Measurements from ENCODE around the gene TMCC2. TPM values are rescaled to one million over a fixed set of nuclear protein-coding genes. Genes with fewer than 3 reads are reported as not detected.

The TMCC2 gene
- total RNA-seq, 1 donor from 2014 or later: 0.53 TPM

- Histone ChIP-seq H3K36me3 (ENCODE audit: control insufficient read depth, insufficient read depth, low read length) (no peaks in the 10 kb centered on the region), H3K4me3 (ENCODE audit: low read depth, low read length) (no peak overlapping the region), H3K27me3 (ENCODE audit: control insufficient read depth, insufficient read depth, low read length) (no peaks in the 10 kb centered on the region)
- TF ChIP-seq, protein P1, sequence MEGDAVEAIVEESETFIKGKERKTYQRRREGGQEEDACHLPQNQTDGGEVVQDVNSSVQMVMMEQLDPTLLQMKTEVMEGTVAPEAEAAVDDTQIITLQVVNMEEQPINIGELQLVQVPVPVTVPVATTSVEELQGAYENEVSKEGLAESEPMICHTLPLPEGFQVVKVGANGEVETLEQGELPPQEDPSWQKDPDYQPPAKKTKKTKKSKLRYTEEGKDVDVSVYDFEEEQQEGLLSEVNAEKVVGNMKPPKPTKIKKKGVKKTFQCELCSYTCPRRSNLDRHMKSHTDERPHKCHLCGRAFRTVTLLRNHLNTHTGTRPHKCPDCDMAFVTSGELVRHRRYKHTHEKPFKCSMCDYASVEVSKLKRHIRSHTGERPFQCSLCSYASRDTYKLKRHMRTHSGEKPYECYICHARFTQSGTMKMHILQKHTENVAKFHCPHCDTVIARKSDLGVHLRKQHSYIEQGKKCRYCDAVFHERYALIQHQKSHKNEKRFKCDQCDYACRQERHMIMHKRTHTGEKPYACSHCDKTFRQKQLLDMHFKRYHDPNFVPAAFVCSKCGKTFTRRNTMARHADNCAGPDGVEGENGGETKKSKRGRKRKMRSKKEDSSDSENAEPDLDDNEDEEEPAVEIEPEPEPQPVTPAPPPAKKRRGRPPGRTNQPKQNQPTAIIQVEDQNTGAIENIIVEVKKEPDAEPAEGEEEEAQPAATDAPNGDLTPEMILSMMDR (IDR thresholded peaks at IDR 0.05; ENCODE audit: insufficient read depth, low read length, severe bottlenecking): no peak
- FAIRE-seq (no peak), DNase-seq (ENCODE audit: low read depth) (no peak)
Measured at GRCh38 chr1:205239078-205239477, 11.3 kb downstream of the TMCC2 start.

- H3K4me3 ChIP-seq (ENCODE audit: low read depth, low read length): no peak overlapping the region
- DNase-seq (ENCODE audit: low read depth) (no peak), FAIRE-seq (no peak)
- TF ChIP-seq, protein P1 (IDR thresholded peaks at IDR 0.05; ENCODE audit: insufficient read depth, low read length, severe bottlenecking): no peak
- H3K27me3 ChIP-seq (ENCODE audit: control insufficient read depth, insufficient read depth, low read length): no peaks in the 10 kb centered on the region
- no peaks in the 10 kb centered on the region for H3K36me3 ChIP-seq (ENCODE audit: control insufficient read depth, insufficient read depth, low read length)
Measured at GRCh38 chr1:205240118-205240517, 12.4 kb downstream of the TMCC2 start.

- no peak overlapping the region for H3K4me3 ChIP-seq (ENCODE audit: low read depth, low read length)
- H3K27me3 ChIP-seq (ENCODE audit: control insufficient read depth, insufficient read depth, low read length): no peaks in the 10 kb centered on the region
- TF ChIP-seq, protein P1 (IDR thresholded peaks at IDR 0.05; ENCODE audit: insufficient read depth, low read length, severe bottlenecking): no peak
- DNase-seq (ENCODE audit: low read depth) (no peak), FAIRE-seq (no peak)
- no peaks in the 10 kb centered on the region for H3K36me3 ChIP-seq (ENCODE audit: control insufficient read depth, insufficient read depth, low read length)
Measured at GRCh38 chr1:205240569-205240968, 12.8 kb downstream of the TMCC2 start.

GRCh38 chr1:205241366-205242030 is 13.8 kb downstream of the TMCC2 start:
- DNase-seq (ENCODE audit: low read depth): no peak

GRCh38 chr1:205243350-205244191 is 15.8 kb downstream of the TMCC2 start:
- no peaks in the 10 kb centered on the region for H3K36me3 ChIP-seq (ENCODE audit: control insufficient read depth, insufficient read depth, low read length)
- FAIRE-seq: no peak
- H3K4me3 ChIP-seq (ENCODE audit: low read depth, low read length): no peak overlapping the region
- TF ChIP-seq, protein P1 (IDR thresholded peaks at IDR 0.05; ENCODE audit: insufficient read depth, low read length, severe bottlenecking): no peak
- DNase-seq (ENCODE audit: low read depth): no peak
- no peaks in the 10 kb centered on the region for H3K27me3 ChIP-seq (ENCODE audit: control insufficient read depth, insufficient read depth, low read length)

More at GRCh38 chr1:205241366-205242030, 13.8 kb downstream of the TMCC2 start:
- Histone ChIP-seq H3K27me3 (ENCODE audit: control insufficient read depth, insufficient read depth, low read length) (no peaks in the 10 kb centered on the region), H3K4me3 (ENCODE audit: low read depth, low read length) (no peak overlapping the region), H3K36me3 (ENCODE audit: control insufficient read depth, insufficient read depth, low read length) (no peaks in the 10 kb centered on the region)
- no peak for FAIRE-seq
- TF ChIP-seq, protein P1 (IDR thresholded peaks at IDR 0.05; ENCODE audit: insufficient read depth, low read length, severe bottlenecking): no peak
